DLD1 (cell line): ENCODE results near the gene PTN.
"Not testable (repeated sequence)": the region's sequence is repeated elsewhere in the genome, so short reads cannot be mapped to it uniquely, and the experiment has no call there.

Experiments
- in situ Hi-C: cut with HindIII; loops from 2 replicates; pipeline ENCODE4 v1.10.0; 2017; ENCODE audit warnings: low sequenced_read_pairs

Gene PTN

DNA sequence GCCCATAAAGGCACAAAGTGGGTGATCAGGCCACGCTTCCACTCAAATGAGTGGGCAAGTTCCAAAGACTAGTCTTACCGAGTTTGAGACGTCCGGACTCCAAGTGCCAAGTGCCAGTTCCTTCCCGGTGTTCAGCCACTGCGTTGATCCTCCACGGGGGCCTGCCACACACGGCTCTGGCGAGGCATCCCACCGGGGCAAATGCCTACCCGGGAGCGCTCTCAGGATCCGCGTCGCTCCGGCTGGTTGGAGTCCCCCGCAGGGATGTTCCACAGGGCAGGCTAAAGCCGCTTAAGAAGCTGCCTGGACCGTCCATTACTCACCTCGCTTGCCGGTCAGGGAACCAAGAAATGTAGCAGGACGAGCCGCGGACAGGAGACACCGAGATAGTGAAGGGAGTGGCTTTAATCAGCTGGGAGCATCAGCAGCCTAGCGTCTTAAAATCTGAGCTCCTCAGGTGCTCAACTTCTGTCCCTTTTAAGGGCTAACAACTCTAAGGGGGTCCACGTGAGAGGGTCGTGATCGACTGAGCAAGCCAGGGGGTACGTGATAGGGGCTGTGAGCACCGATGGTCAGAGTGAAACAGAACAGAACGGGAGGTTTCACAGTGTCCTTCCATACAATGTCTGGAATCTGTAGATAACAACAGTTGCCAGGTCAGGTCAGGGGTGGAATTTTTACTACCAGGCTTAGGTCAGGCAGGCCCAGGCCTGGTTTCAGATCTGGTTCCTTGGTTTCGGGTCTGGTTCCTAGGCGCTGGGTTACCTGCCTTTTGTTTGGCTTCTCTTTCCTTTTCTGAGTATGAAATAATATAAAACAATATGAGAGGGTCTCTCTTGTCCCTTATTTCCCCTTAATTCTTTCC, 75.3 kb downstream of the PTN start:
- in situ Hi-C loops, result not testable (repeated sequence)

DNA sequence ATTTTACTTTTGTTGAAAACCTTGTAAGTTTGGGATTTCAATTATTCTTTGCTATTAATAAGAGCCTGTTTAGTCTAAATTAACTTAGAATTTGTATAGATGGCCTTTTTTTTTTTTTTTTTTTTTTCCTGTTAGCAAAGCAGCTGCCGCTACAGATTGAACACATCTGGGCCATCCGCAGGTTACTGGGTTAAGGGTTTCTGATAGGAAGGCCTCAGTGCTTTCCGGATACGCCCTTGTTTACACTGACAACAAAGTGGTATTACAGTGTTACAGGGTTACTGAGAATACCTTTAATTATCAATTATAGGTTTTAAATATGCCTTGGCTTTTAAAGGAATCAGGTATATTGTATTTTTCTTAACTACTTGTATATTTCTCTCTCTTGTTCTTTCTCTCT, 76.8 kb downstream of the PTN start:
- in situ Hi-C loops, result no loop called here

DNA sequence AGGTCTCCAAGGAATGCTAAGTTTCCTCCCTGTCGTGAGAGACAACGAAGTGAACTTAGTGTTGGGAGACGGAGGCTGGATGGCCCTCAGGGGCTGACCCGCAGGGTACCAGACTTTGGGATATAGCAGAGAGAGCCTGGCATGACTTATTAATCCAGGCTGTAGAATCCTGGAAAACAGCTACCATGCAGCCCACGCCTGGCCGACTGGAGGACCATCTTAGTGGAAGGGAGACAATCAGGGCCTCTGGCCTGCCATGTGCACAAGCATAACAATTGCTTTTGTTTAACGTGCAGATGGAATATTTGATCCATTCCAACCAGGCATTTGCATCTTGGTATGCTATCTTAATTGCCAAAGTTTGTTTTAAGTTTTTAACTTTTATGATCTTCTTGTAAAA, 78.1 kb downstream of the PTN start:
- in situ Hi-C loops, result not testable (repeated sequence)

DNA sequence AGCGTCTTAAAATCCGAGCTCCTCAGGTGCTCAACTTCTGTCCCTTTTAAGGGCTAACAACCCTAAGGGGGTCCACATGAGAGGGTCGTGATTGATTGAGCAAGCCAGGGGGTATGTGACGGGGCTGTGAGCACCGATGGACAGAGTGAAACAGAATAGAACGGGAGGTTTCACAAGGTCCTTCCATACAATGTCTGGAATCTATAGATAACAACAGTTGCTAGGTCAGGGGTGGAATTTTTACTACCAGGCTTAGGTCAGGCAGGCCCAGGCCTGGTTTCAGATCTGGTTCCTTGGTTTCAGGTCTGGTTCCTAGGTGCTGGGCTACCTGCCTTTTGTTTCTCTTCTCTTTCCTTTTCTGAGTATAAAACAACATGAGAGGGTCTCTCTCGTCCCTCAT, 80.9 kb downstream of the PTN start:
- in situ Hi-C loops, result no loop called here

DNA sequence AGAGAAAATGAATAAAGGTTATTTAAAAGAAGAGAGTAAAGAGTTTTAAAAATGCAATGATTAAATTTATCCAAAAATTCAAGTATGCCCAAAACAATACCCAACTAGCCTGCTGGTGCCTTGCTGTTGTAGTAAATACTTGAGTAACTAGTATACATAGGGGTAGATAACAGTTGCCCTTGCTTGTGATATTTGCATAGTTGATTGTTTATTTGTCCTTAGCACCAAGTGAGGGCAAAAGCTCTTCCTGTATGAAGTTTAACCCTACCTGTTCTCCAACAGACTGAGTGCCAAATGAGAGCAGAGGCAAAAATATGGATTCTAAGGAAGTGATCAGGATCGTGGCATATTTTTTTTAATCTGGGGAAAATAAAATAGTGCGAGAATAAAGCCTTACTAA, 85.0 kb downstream of the PTN start:
- in situ Hi-C loops, result no loop called here

DNA sequence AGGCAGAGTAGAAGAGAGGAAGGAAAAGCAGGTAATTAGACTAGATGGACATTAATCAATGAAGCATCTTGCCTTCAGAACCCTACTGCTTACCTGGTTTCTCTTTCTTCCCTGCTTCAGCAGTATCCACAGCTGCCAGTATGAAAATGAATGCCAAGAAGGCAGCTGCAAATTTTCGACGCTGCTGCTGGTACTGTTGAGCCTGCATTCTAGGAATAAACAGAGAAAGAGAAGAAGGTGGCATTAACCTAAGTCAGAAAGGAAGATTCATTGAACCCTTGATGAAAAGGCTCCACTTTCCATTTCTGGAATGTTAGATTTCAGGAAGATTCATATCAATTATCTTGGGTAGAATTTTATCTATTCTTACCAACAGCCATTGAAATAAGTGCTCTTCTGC, 88.8 kb downstream of the PTN start:
- in situ Hi-C loops, result no loop called here

DNA sequence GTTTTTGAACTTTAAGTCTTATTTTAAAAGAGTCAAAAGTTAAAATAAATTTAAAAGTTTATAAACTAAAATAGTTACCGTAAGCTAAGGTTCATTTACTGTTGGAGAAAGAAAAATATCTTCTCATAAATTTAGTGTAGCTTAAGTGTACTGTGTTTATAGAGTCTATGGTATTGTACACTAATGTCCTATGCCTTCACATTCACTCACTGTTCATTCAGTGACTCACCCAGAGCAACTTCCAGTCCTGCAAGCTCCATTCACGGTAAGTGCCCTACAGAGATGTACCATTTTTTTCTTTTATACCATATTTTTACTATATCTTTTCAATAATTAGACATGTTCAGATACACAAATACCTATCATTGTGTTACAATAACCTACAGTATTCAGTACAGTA, 97.6 kb downstream of the PTN start:
- in situ Hi-C loops, result no loop called here

DNA sequence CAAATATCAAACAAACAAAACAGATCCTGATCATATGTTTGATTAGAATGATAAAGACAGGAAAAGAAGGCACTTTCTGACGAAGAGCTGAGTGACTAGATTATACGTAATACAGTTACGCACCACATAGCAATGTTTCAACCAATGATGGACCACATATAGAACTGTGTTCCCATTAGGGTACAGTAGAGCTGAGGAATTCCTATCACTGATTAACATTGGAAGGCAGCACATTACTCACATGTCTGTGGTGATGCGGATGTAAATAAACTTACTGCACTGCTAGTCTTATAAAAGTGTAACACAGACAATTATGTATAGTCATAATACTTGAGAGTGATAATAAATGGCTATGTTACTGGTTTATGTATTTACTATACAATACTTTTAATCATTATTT, 98.3 kb downstream of the PTN start:
- in situ Hi-C loops, result no loop called here

DNA sequence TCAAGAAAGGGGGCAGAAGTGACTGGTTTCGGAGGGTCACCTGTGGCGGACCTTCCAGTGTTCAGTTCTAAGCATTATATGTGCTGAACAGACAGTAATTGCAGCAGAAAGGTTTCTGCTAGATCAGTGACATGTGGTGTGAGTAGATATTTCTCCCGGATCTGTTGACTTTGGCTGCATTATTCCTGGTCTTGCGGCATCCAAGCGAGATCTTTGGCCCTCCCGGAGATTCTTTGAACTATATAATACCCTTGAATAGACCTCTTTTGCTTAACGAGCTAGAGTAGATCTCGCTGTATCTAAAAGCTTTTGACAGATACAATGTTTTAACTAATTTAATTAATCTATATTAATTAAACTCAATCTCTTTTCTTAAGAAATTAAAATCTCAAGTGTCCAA, 99.8 kb downstream of the PTN start:
- in situ Hi-C loops, result no loop called here

DNA sequence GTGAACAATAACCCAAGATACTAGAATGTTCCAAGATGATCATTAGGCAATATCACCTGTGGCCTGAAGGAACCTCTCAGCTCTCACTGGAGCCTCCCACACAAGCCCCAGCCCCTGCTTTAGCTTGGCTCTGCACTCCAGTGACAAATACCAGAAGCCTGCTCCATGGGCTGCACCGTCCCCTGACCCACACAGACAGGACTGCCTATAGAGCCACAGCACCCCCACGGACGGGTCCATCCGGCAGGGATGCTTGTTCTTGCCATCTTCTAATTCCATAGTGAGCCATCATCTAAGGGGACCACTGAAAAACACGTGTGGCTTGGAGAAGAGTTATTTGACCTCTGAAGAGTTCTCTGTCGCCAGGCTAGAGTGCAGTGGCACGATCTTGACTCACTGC, 100.9 kb downstream of the PTN start:
- in situ Hi-C loops, result no loop called here

DNA sequence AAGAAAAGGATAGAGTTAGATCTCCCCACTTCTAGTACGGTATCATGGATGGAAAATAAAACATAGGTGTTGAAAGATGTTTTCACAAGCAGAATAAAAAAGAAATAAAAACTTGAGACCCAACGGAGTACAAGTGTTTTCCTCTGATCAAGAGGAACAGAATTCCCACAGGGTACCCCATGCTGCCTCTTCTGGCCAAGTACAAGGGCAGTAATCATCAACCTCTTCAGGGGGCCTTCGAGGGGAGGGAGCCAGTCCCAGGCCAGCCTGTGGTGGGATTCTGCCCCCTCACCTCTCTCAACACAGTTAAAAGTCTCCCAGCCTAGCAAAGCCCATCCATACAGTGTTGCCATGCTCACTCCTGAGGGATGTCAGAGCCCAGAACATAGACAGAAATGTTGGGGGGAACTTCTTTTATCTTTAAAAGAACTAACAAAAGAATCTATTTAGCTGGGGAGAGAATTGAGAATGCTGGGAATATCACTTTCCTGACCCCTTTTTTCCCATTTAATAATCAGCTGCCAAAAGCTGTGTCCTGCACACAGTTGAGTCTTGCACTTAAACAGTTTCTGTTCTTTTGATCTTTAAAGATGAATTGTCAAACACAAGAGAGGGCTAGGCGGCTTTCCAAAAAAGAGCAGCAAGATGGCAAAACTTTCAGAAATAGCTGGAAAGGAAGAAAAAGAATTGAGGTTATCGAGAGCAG, 101.7 kb downstream of the PTN start:
- in situ Hi-C loops, result no loop called here

DNA sequence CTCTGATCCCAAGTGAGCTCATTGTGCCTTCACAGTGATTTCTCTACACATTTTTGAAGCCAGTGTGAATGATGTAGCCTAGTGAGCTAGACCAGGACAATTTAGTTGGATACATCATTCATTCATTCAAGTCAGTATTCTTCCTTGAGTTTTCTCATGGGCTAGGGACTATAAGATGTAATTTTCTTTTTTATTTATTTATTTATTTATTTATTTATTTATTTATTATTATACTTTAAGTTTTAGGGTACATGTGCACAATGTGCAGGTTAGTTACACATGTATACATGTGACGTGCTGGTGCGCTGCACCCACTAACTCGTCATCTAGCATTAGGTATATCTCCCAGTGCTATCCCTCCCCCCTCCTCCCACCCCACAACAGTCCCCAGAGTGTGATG, 104.3 kb downstream of the PTN start:
- in situ Hi-C loops, result not testable (repeated sequence)

DNA sequence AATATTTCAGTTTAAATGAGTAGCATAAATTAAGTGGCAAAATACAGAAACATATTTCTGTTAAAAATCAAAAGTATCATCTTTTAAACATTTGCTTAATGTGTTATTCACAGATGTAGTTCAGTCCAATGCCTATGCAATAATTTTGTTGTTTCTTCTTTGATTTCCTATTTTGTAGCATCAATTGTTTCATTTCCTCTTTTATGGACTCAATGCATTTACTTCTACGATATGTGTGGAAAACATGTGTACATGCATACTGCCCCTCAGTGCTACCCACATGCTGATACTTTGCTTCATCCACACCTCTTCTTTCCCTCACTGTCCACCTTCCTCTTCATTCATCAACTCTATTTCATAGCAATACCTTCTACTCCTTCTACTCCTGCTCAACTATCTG, 108.1 kb downstream of the PTN start:
- in situ Hi-C loops, result no loop called here

DNA sequence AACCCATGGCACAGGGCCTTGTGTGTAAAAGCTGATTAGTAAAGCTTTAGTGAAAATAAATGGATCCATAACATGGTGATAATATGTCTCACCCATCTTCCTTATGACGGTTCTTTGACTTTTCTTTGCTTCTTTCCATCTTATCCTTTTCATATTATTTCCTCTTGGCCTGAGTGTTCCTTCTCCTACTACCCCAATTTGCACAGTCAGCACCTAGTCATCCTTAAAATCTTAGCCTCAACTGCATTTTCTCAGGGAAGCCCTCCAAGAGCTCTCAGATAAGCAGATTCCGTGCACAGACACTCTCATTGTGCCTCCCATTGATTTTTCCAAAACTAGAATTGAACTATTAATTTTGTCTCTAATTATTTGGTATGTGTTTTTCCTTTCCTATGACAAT, 112.4 kb downstream of the PTN start:
- in situ Hi-C loops, result no loop called here

DNA sequence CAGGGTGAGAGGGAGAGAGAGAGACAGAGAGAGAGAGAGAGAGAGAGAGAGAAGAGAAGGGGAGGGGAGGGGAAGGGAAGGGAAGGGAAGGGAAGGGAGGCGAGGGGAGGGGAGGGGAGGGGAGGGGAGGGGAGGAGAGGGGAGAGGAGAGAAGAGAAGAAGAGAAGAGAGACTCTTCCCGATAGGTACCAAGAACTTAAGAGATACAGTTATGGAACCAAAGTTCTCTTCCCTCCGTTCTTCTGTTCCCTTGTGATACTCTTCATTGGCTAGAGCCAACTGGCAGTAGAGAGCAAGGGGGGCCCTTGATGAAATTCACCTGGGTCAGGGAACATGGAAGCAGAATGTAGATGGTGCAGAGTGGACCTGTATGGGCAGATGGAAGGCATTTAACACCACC, 122.1 kb downstream of the PTN start:
- in situ Hi-C loops, result no loop called here

DNA sequence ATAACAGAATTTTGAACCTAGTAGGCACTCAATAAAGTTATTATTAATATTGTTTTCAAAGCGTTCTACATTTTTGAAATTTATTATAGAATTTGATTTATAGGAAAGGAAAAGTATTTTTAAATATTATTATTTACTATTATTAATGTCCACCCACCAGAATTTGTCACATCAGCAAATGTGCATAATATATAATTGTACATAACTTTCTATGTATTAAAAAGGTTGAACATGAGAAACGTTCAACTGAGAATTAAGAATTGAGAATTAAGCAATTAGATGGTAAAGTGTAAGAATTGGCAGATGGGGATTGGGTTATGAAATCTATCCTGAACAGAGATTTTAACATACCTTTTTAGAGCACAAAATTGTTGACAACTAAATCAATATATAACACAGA, 129.8 kb downstream of the PTN start:
- in situ Hi-C loops, result no loop called here

DNA sequence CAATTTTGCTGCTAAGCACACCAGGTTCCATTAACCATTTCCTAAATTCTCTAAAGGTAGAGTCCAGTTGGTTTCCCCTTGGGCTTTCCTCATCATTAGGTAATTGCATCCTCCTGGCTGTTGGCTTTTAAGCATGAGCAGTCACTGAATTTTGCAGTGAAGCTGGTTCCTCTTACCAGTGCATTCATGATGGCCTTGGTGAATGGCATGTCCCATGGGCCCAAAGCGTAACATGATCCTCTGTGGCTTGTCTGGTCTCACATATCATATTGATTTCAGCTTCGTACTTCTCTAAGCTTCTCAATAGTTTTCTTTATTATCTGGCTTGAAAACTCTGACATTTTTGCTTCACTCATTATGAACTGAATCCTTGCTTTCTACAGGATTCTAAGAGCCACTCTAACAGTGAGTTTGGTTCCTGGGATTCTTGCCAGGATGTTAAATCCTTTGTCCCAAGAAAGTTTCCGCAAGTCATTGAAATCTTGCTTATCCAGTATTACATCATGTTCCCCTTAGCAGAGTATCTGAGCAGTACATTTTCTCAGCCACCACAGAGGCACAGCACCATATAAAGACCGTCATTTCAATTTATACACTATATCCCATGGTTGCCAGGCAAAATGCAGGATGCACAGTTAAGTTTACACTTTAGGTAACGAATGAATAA, 134.2 kb downstream of the PTN start:
- in situ Hi-C loops, result no loop called here

DNA sequence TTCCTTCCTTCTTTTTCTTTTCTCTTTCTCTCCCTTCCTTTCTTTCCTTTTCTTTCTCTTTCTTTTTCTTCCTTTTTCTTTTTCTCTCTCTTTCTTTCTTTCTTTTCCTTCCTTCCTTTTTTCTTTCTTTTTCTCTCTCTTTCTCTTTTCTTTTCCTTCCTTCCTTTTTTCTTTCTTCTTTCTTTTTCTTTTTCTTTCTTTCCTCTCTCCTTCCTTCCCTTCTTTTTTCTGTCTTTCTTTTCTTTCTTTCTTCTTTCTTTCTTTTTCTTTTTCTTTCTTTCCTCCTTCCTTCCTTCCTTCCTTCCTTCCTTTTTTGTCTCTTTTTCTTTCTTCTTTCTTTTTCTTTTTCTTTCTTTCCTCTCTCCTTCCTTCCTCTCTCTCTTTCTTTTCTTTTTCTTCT, 136.8 kb downstream of the PTN start:
- in situ Hi-C loops, result no loop called here

DNA sequence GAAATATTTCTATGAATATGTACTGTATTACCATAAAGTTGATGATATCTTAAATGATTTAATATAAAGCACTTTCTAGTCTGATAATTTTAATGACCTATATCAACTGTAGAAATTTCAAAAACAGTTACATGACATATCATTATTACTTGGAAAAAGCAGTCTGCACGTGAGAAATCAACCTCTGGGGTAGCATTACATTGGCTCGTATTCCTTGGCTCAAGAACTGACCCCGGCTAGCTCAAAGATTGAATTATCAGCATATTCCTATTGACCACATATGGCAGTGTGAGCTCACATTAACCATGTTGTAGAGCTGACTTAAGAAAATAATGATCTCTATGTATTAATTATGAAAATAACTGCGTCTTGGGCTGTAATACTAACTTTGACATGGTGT, 139.3 kb downstream of the PTN start:
- in situ Hi-C loops, result no loop called here

DNA sequence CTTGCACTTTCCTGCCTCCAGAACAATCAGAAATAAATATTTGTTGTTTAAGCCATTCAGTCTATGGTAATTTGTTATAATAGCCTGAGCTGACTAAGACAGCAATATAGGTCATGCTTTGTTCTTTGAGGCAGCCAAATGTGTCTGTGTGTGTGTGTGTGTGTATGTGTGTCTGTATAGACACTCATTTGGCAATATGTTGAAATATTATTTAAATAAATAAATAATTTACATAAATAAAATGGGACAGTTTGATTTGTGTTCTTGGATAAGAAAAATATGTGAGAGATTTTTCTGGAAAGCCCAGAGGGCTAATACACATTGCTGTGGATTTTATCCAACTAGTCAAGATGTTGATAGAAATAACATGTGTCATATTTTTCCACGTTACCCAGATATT, 140.2 kb downstream of the PTN start:
- in situ Hi-C loops, result no loop called here

DNA sequence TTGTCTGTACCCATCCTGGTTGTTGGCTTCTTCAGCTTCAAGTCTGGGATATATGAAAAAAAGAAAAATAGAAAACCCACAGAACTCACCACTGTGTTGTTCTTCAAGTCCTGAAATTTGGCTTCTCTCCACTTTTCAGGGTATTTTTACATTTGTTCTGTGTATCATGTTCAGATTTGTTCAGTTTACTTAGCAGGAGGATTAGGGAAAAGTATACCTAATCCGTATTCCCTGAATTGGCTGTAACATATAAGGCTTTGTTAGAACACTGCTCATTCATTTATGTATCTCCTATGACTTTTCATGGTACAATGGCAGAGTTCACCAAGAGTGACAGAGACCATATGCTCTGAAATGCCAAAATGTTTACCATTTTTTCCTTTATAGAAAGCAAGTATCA, 146.9 kb downstream of the PTN start:
- in situ Hi-C loops, result no loop called here

DNA sequence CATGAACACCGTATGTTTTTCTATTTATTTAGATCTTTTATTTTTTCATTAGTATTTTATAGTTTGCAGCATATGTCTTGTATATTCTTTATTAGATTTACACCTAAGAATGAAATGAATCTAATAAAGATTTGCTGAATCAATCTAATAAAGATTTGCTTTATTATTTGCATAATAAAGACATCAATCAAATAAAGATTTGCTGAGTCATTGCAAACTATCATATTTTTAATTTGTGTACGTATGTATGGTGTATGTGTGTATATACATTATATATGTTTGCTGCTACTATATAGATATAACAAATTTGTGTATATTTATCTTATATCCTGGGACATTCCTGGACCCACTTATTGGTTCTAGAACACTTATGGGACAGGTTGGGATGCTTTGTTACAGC, 147.5 kb downstream of the PTN start:
- in situ Hi-C loops, result no loop called here
